Measurements from ENCODE around the gene RAX2.

The RAX2 gene

GRCh38 chr19:3771906-3772455 is at the start of gene RAX2:
Gene RAX2 (minus strand): TSS chr19:3772228. CDS start chr19:3771742, 486 bp downstream.
- POLR2A ChIA-PET = interaction anchor here (1.3 to 1.6 kb wide), 2 partner anchors 9 kb away, joined by 8 to 27 read pairs; partner anchors contain the start of gene MRPL54
- TF ChIP-seq L3MBTL2 (conservative IDR thresholded peaks at IDR 0.05) (no peak), HDGF (IDR thresholded peaks at IDR 0.05; ENCODE audit: borderline replicate concordance) (no peak), ARNT (IDR thresholded peaks at IDR 0.05) (no peak), CTBP1 (IDR thresholded peaks at IDR 0.05; ENCODE audit: borderline replicate concordance) (no peak), FOXM1 (IDR thresholded peaks at IDR 0.05; ENCODE audit: borderline replicate concordance) (no peak), BHLHE40 (IDR thresholded peaks at IDR 0.05; ENCODE audit: borderline replicate concordance) (no peak), LEF1 (IDR thresholded peaks at IDR 0.05; ENCODE audit: borderline replicate concordance) (no peak), NFRKB (IDR thresholded peaks at IDR 0.05) (no peak), ELF4 (IDR thresholded peaks at IDR 0.05) (no peak), PKNOX1 (IDR thresholded peaks at IDR 0.05) (no peak), TARDBP (IDR thresholded peaks at IDR 0.05) (no peak), ZNF384 (IDR thresholded peaks at IDR 0.05) (no peak), FOXA1 (IDR thresholded peaks at IDR 0.05) (no peak), SP1 (IDR thresholded peaks at IDR 0.05) (no peak), FOXK2 (IDR thresholded peaks at IDR 0.05) (no peak), SUZ12 (IDR thresholded peaks at IDR 0.05) (no peak)
- CTCF ChIA-PET = no interaction called here
- no peak for DNase-seq (ENCODE audit: extremely low spot score)

GRCh38 chr19:3821156-3821555 is 49.1 kb upstream of the RAX2 start:
- ChIA-PET CTCF (no interaction called here), POLR2A (interaction anchor here (2.1 kb wide), 1 partner anchor 59 kb away, joined by 13 read pairs; the partner anchor contains the start of gene MRPL54)
- TF ChIP-seq SUZ12 (IDR thresholded peaks at IDR 0.05) = no peak
- TF ChIP-seq FOXK2 (IDR thresholded peaks at IDR 0.05) = no peak
- no peak for TF ChIP-seq LEF1 (IDR thresholded peaks at IDR 0.05; ENCODE audit: borderline replicate concordance)
- no peak for TF ChIP-seq SP1 (IDR thresholded peaks at IDR 0.05)
- TF ChIP-seq BHLHE40 (IDR thresholded peaks at IDR 0.05; ENCODE audit: borderline replicate concordance) = no peak
- TF ChIP-seq PKNOX1 (IDR thresholded peaks at IDR 0.05) = no peak
- TF ChIP-seq ARNT (IDR thresholded peaks at IDR 0.05) = no peak
- TF ChIP-seq L3MBTL2 (conservative IDR thresholded peaks at IDR 0.05) = no peak
- no peak for TF ChIP-seq FOXA1 (IDR thresholded peaks at IDR 0.05)
- no peak for TF ChIP-seq ELF4 (IDR thresholded peaks at IDR 0.05)
- TF ChIP-seq HDGF (IDR thresholded peaks at IDR 0.05; ENCODE audit: borderline replicate concordance) = no peak
- no peak for TF ChIP-seq TARDBP (IDR thresholded peaks at IDR 0.05)
- TF ChIP-seq NFRKB (IDR thresholded peaks at IDR 0.05) = no peak
- TF ChIP-seq ZNF384 (IDR thresholded peaks at IDR 0.05) = no peak
- no peak for TF ChIP-seq FOXM1 (IDR thresholded peaks at IDR 0.05; ENCODE audit: borderline replicate concordance)
- no peak for TF ChIP-seq CTBP1 (IDR thresholded peaks at IDR 0.05; ENCODE audit: borderline replicate concordance)
- DNase-seq (ENCODE audit: extremely low spot score) = no peak

- no peak for DNase-seq (ENCODE audit: extremely low spot score)
- TF ChIP-seq FOXM1 (IDR thresholded peaks at IDR 0.05; ENCODE audit: borderline replicate concordance) = no peak
- TF ChIP-seq SUZ12 (IDR thresholded peaks at IDR 0.05) = no peak
- no peak for TF ChIP-seq HDGF (IDR thresholded peaks at IDR 0.05; ENCODE audit: borderline replicate concordance)
- TF ChIP-seq FOXA1 (IDR thresholded peaks at IDR 0.05) = no peak
- TF ChIP-seq BHLHE40 (IDR thresholded peaks at IDR 0.05; ENCODE audit: borderline replicate concordance) = no peak
- TF ChIP-seq ARNT (IDR thresholded peaks at IDR 0.05) = no peak
- no peak for TF ChIP-seq PKNOX1 (IDR thresholded peaks at IDR 0.05)
- TF ChIP-seq ELF4 (IDR thresholded peaks at IDR 0.05) = no peak
- no peak for TF ChIP-seq TARDBP (IDR thresholded peaks at IDR 0.05)
- TF ChIP-seq L3MBTL2 (conservative IDR thresholded peaks at IDR 0.05) = no peak
- TF ChIP-seq CTBP1 (IDR thresholded peaks at IDR 0.05; ENCODE audit: borderline replicate concordance) = no peak
- no peak for TF ChIP-seq LEF1 (IDR thresholded peaks at IDR 0.05; ENCODE audit: borderline replicate concordance)
- TF ChIP-seq FOXK2 (IDR thresholded peaks at IDR 0.05) = no peak
- TF ChIP-seq SP1 (IDR thresholded peaks at IDR 0.05) = no peak
- no peak for TF ChIP-seq NFRKB (IDR thresholded peaks at IDR 0.05)
- no peak for TF ChIP-seq ZNF384 (IDR thresholded peaks at IDR 0.05)
- POLR2A ChIA-PET = interaction anchor here (0.6 kb wide), 1 partner anchor 57 kb away, joined by 4 read pairs; no protein-coding TSS in a partner anchor
- CTCF ChIA-PET = no interaction called here
Observed at GRCh38 chr19:3819989-3820388, 48.0 kb upstream of the RAX2 start.

GRCh38 chr19:3818918-3819317 is 46.9 kb upstream of the RAX2 start:
- ChIA-PET POLR2A (interaction anchor here (1.8 kb wide), 1 partner anchor 56 kb away, joined by 8 read pairs; the partner anchor contains the start of gene MRPL54), CTCF (no interaction called here)
- no peak for DNase-seq (ENCODE audit: extremely low spot score)
- TF ChIP-seq SUZ12 (IDR thresholded peaks at IDR 0.05) = no peak
- no peak for TF ChIP-seq NFRKB (IDR thresholded peaks at IDR 0.05)
- TF ChIP-seq BHLHE40 (IDR thresholded peaks at IDR 0.05; ENCODE audit: borderline replicate concordance) = no peak
- TF ChIP-seq FOXA1 (IDR thresholded peaks at IDR 0.05) = no peak
- TF ChIP-seq FOXK2 (IDR thresholded peaks at IDR 0.05) = no peak
- no peak for TF ChIP-seq FOXM1 (IDR thresholded peaks at IDR 0.05; ENCODE audit: borderline replicate concordance)
- no peak for TF ChIP-seq CTBP1 (IDR thresholded peaks at IDR 0.05; ENCODE audit: borderline replicate concordance)
- no peak for TF ChIP-seq ZNF384 (IDR thresholded peaks at IDR 0.05)
- no peak for TF ChIP-seq ELF4 (IDR thresholded peaks at IDR 0.05)
- TF ChIP-seq TARDBP (IDR thresholded peaks at IDR 0.05) = no peak
- no peak for TF ChIP-seq LEF1 (IDR thresholded peaks at IDR 0.05; ENCODE audit: borderline replicate concordance)
- no peak for TF ChIP-seq L3MBTL2 (conservative IDR thresholded peaks at IDR 0.05)
- TF ChIP-seq ARNT (IDR thresholded peaks at IDR 0.05) = no peak
- no peak for TF ChIP-seq SP1 (IDR thresholded peaks at IDR 0.05)

- ChIA-PET POLR2A (interaction anchor here (1.8 kb wide), 1 partner anchor 56 kb away, joined by 8 read pairs; the partner anchor contains the start of gene MRPL54), CTCF (no interaction called here)
- TF ChIP-seq TARDBP (IDR thresholded peaks at IDR 0.05) (no peak), SP1 (IDR thresholded peaks at IDR 0.05) (no peak), L3MBTL2 (conservative IDR thresholded peaks at IDR 0.05) (no peak), PKNOX1 (IDR thresholded peaks at IDR 0.05) (no peak), LEF1 (IDR thresholded peaks at IDR 0.05; ENCODE audit: borderline replicate concordance) (no peak), FOXA1 (IDR thresholded peaks at IDR 0.05) (no peak), CTBP1 (IDR thresholded peaks at IDR 0.05; ENCODE audit: borderline replicate concordance) (no peak), FOXK2 (IDR thresholded peaks at IDR 0.05) (no peak), HDGF (IDR thresholded peaks at IDR 0.05; ENCODE audit: borderline replicate concordance) (no peak), NFRKB (IDR thresholded peaks at IDR 0.05) (no peak)
- DNase-seq (ENCODE audit: extremely low spot score) = no peak
Observed at GRCh38 chr19:3818466-3818865, 46.4 kb upstream of the RAX2 start.
